ENCODE results near the gene STRADB.
"Not testable (repeated sequence)": the region's sequence is repeated elsewhere in the genome, so short reads cannot be mapped to it uniquely, and the experiment has no call there.

STRADB gene

GRCh38 chr2:201466050-201466675 is 14.6 kb downstream of the STRADB start:
- DNase-seq (ENCODE audit: low read depth in 2 of 2) = no peak

DNA sequence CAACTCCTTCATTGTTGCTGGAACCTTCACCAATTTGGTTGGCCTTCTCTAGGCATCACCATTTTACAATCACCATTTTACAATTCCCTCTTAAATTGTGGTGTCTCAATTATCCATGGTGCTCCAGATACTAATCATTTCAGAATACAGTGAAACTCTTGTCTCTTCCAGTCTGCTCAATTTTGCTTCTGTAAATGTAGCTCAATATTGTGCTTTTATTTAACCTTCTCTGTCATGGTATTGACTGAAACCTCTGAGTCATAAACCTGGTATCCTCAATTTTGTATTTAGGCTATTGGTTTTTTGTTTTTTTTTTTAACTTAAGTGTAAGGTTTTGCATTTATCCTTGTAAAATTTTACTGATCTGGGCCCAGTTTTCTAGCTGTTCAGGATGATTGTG is 16.1 kb downstream of the STRADB start:
- DNase-seq (ENCODE audit: low read depth in 2 of 2) = no peak

- DNase-seq (ENCODE audit: low read depth in 2 of 2) = no peak
Measured at GRCh38 chr2:201470821-201471731, 19.5 kb downstream of the STRADB start.

DNA sequence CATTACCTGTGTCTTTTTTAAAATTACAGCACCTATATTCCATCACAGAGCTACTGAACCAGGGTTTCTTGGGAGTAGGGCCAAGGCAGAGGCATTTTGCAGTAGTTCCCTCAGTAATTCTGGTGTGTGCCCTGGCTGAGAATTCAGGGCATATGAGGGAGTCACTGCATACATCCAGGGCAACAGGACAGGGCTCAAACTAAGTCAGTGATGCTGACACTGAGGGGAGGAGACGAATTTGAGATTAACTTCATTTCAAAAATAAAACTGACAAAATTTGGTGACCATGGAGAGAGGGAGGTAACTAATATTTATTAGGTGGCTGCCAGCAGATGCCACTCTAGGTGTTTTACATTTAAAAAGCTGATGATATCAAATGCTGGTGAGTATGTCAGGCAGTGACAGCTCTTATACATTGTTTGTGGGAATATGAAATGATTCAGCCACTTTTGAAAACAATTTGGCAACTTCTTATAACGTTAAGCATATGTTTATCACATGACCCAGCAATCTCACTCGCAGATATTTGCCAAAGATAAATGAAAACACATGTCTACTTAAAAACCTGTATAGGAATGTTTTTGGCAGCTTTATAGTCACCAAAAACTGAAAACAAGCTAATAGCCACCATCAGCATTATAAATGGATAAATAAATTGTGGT is 20.3 kb downstream of the STRADB start:
- no peak for DNase-seq (ENCODE audit: low read depth in 2 of 2)

GRCh38 chr2:201472411-201472810 is 20.9 kb downstream of the STRADB start:
- DNase-seq (ENCODE audit: low read depth in 2 of 2) = no peak

DNA sequence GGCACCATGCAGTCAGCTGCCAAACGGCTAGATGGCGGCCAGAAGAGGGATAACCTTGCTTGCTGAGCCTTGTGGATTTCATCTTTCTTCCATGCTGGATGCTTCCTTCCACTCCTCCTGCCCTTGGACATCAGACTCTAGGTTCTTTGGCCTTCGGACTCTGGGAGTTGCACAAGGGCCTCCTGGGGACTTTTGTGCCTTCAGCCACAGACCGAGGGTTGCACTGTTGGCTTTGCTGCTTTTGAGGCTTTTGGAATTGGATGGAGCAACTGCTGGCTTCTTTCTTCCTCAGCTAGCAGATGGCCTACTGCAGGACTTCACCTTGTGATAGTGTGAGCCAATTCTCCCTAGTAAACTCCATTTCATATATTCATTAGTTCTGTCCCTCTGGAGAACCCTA is 31.0 kb downstream of the STRADB start:
- no peak for DNase-seq (ENCODE audit: low read depth in 2 of 2)

DNA sequence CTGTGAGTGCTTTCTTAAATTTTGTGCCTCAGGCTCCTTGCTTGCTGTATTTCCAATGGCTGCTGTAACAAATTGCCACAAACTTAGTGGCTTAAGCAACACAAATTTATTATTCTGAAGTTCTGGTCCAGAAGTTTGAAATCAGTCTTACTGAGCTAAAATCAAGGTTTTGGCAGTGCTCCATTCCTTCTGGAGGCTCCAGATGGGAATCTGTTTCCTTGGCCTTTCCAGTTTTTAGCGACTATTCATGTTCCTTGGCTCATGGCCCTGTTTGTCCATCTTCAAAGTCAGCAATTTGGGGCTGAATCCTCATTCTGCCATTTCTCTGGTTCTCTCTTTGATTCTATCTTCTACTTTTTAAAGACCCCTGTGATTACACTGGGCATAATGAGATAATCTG is 31.8 kb downstream of the STRADB start:
- DNase-seq (ENCODE audit: low read depth in 2 of 2) = no peak

DNA sequence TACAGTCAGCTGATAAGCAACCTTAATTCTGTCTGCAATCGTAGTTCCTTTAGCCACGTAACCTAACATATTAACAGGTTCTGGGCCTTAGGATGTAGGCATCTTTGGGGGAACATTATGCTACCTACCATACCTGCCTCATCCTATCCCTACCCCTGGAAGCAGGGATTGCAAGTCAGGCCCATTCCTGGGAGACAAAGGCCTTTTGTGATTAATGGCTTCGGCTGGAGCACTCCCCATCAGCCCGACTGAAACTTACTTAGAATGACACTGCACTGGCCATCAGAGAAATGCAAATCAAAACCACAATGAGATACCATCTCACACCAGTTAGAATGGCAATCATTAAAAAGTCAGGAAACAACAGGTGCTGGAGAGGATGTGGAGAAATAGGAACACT is 32.2 kb downstream of the STRADB start:
- DNase-seq (ENCODE audit: low read depth in 2 of 2) = not testable (repeated sequence)

- no peak for DNase-seq (ENCODE audit: low read depth in 2 of 2)
Measured at GRCh38 chr2:201484805-201485204, 33.3 kb downstream of the STRADB start.

GRCh38 chr2:201490291-201490690 is 38.8 kb downstream of the STRADB start:
- DNase-seq (ENCODE audit: low read depth in 2 of 2) = no peak

GRCh38 chr2:201496785-201497184 is 45.2 kb downstream of the STRADB start:
- DNase-seq (ENCODE audit: low read depth in 2 of 2) = no peak

- DNase-seq (ENCODE audit: low read depth in 2 of 2) = no peak
Measured at GRCh38 chr2:201500534-201500933, 49.0 kb downstream of the STRADB start.

- DNase-seq (ENCODE audit: low read depth in 2 of 2) = no peak
Measured at GRCh38 chr2:201502713-201503112, 51.2 kb downstream of the STRADB start.

DNA sequence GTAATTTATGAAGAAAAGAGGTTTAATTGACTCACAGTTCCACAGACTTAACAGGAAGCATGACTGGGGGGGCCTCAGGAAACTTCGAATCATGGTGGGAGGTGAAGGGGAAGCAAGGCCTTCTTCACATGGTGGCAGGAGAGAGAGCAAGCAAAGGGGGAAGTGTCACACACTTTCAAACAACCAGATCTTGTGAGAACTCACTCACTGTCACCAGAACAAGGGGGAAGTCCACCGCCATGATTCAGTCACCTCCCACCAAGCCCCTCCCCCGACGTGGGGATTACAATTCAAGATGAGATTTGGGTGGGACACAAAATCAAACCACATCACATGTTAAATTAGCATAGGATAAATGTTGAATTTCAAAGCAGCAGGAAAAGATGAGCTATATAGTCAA is 56.2 kb downstream of the STRADB start:
- DNase-seq (ENCODE audit: low read depth in 2 of 2) = peak in 1 of 2 donors; percentile 8

DNA sequence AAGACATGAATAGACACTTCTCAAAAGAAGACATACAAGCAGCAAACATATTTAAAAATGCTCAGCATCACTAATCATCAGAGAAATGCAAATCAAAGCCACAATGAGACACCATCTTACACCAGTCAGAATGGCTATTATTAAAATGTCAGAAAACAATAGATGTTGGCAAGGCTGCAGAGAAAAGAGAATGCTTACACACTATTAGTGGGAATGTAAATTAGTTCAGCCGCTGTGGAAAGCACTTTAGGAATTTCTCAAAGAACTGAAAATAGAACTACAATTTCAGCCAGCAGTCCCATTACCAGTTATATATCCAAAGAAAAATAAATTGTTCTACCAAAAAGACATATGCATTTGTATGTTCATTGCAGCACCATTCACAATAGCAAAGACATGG is 61.7 kb downstream of the STRADB start:
- no peak for DNase-seq (ENCODE audit: low read depth in 2 of 2)

GRCh38 chr2:201515573-201516246 is 64.2 kb downstream of the STRADB start:
- no peak for DNase-seq (ENCODE audit: low read depth in 2 of 2)

DNA sequence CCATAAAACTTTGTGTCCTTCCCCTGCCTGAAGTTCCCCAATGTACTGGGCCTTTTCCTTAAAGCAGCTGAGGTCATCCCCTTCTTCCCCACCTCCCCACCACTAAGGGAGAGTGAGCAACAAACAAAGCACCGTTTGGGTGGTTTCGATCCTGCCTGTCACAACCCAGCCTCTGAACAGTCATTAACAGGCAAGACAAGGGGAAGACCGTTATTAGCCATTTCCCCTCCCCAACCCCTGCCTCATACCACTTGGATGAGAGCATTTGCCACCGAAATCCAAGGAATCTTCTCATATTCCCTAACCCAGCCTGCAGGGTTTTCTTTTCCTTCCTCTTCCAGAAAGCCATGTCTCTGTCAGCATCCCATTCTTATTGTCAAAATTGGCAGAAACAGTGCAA is 65.6 kb downstream of the STRADB start:
- no peak for DNase-seq (ENCODE audit: low read depth in 2 of 2)

- no peak for DNase-seq (ENCODE audit: low read depth in 2 of 2)
Measured at GRCh38 chr2:201520201-201520600, 68.7 kb downstream of the STRADB start.

DNA sequence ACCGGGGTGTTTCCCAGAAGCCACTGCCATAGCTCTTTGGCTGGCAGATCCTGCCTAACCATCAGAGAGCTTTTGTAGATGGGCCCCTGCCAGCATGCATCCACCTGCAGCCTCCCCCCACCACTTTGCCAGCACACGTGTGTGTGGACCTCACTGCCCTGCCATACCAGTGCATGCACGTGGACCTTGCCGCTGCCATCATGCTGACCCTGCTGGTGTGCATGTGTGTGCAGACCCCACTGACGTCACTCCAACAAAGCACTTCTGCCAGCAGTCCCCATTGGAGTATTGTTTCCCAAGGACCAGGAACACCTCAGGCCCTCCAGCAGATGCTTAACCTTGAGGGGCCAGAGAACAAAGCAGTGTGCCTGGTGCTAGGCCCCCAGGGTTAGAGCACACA is 71.4 kb downstream of the STRADB start:
- no peak for DNase-seq (ENCODE audit: low read depth in 2 of 2)

DNA sequence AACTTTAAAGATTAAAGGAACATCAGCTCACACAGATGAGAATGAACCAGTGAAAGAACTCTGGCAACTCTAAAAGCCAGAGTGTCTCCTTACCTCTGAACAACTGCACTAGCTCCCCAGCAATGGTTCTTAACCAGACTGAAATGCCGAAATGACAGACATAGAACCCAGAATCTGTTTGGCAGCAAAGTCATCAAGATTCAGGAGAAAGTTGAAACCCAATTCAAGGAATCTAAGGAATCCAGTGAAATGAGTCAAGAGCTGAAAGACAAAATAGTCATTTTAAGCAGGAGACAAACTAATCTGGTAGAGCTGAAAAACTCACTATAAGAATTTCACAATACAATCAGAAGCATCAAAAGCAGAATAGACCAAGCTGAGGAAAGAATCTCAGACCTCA is 72.0 kb downstream of the STRADB start:
- DNase-seq (ENCODE audit: low read depth in 2 of 2) = no peak
